Measurements from ENCODE around the gene TNK2.

The TNK2 gene

DNA sequence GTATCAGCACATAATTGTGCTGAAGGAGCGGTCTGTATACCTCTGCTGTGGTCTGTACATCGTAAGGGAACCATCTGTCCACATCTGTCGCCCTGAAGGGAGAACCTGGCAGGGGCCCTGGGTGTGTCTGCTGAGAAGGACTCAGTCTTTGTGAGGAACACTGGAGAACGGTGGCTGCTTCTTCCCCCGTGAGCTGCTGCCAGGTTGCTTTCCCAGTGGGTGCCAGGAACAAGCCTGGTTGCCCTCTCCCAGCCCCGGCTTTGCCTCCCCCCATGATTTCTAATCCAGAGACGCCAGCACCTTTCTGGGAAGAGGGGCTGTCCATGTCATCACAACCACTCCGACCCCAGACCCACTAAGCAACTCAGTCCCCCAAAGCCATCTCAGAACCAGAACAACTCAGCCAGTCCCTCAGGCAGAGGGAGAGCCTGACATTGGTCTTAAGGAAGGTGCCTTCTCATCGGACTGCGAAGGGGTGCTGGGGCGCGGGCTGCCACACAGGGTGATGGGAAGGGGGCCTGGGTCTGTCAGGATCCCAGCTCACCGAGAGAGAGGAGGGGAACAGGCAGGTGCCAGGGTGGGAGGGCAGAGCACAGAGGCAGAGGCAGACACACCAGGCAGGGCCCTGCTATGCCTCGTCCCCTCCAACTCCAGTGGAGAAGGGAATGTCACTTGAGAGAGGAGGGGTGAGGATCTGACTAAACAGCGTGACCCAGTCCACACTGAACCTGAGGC is 8.5 kb downstream of the TNK2 start:
- no peak for DNase-seq (ENCODE audit: low read depth)

GRCh38 chr3:195897853-195898415 is 10.4 kb downstream of the TNK2 start:
- no peak for DNase-seq (ENCODE audit: low read depth)

GRCh38 chr3:195897081-195897852 is 11.1 kb downstream of the TNK2 start:
- DNase-seq (ENCODE audit: low read depth) = no peak

- DNase-seq (ENCODE audit: low read depth) = no peak
These were observed 11.8 kb downstream of the TNK2 start for GRCh38 chr3:195896361-195897080.

- peak; percentile 54 for DNase-seq (ENCODE audit: low read depth)
These were observed 12.4 kb downstream of the TNK2 start for GRCh38 chr3:195895861-195896360.

DNA sequence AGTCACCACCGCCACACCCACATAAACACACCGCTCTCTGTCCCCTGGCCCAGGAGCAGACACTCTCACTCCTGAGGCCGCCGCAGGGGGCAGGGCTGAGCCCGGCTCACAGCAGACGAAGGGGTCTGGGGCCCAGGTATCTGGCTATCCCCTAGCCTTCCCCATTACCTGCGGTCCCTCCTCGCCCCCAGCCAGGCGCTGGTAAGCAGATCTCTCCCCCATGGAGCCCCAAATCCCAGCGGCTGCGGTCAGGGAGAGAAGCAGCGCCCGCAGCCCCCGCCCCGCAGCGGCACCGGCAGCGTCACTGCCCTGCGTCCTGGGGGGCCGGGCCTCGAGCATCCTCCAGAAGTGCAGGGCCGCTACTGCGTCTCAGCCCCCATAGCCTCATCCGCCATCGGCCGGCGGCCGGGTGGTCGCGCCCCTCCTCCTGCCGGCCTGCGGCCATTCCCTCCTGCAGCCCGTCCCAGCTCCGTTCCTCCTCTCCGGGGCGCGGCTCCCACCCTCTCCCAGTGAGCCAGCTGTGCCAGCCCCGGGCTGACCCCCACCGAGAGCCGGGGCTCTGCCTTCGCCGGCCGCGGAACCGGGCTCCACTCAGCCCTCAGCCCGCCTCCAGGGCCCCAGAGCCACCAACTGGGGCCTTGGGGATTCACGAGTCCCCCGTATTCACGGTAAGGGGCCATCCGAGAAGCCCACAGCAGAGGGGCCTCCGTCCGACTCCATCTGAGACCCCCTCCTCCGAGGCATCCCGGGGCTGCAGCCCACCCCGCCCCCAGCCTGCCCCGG is 13.1 kb downstream of the TNK2 start:
- peak; percentile 42 for DNase-seq (ENCODE audit: low read depth)

DNA sequence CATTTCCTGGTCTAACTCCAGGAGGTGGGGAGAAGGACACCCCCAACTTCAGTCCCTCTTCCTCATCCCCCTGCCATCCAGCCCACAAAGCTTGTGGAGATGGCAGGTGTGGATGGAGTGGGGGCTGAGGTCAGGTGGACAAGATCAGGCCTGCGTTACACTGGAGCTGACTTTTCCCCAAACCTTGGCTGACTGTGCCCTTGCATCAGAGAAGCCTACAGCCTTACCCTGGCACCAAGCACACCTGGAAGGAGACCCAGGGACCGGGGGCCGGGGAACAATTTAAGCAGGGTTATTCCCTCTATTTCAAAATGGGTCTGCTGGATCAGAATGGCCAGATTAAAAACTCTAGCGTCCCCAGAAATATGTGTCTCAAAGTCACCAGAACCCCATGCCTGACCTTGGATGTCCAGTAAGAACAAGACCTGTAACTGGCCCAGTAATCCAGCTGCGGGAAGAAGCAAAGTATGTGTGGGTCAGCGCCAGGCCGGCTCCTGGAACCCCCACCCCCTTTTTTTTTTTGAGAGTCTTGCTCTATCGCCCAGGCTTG is 14.4 kb downstream of the TNK2 start:
- DNase-seq (ENCODE audit: low read depth) = no peak

DNA sequence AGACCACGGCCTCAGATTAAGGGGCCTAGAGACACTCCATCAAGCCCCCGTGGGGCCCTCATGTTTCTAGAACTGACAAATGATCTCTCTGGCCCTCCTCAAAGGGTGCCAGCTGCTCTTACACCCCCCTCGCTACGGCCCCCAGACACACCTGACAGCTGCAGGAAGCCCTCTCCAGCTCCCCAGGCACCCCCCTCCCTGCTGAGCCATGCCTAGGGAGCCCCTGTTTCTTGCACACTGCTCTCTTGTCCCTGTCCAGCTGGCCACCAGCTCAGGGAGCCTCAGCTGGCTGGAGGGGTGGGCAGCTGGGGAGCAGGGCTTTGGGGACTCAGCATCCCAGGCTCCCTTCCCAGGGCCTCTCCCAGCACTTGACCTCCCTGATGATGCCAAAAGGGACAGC is 14.8 kb downstream of the TNK2 start:
- no peak for DNase-seq (ENCODE audit: low read depth)

DNA sequence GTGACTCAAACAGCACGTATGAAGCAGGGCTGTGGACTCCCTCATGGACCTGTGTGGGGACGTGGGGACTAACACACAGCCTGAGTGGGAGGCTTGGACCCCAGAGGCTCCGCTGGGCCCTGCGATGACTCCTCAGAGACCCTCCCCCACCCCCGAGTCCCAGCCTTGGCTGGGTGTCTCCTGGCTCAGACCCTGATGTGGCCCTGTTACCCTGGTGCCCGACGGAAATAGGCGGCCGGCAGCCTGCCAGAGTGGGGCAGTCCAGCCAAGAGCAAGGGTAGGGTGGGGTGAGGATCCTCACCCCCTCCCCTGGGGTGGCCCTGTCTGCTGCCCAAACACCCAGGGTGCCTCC is 15.3 kb downstream of the TNK2 start:
- no peak for DNase-seq (ENCODE audit: low read depth)

GRCh38 chr3:195892105-195893043 is 16.0 kb downstream of the TNK2 start:
- no peak for DNase-seq (ENCODE audit: low read depth)

DNA sequence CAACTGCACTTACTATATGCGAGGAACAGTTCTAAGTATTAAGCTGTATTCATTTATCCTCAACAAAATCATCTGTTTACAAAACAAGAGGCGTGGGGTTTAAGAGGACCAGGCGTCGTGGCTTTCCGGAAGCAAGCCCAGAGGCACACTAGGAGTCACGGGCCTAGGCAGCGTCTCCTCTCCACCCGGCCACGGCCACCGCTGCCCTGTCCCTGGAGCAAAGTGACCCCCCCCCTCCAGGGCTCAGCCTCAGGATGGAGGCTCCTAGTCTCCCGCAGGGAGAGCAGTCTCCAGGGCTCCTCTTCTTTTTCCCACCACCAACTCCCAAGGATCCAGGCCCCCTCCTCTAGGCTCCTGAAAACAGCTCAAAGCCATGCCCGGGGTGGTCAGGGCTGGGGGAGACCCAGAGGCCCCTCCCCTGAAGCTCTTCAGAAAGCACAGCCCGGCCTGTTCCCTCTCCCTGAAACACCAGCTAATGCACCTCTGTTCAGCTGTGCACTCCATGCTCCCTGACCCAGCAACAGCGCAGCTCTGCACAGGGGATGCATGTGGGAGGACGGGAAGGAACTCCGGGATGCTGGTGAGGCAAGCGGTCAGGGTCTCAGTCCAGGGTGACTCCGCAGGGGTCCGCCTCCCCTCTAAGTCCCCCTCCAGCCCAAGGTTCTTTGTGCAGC is 16.8 kb downstream of the TNK2 start:
- no peak for DNase-seq (ENCODE audit: low read depth)

DNA sequence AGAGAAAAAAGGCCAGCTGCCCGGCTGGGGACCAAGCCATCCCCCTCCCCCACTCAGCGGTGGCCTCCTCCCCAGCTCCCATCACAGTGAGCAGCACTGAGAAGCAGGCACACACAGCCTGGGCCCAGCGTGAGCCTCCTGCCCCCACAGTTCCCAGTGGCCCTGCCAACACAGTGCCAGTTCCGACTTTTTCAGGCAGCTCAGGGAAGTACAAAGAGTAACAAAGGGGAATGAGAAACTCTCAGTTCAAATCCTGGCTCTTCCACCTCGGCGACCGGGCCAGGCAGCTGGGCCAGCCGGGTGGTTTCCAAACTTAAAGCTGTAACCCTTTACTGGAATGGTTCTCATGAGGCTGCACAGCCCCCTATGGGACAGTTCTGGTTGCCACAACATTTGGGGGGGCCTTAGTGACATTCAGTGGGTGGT is 18.5 kb downstream of the TNK2 start:
- DNase-seq (ENCODE audit: low read depth) = no peak

- no peak for DNase-seq (ENCODE audit: low read depth)
These were observed 19.1 kb downstream of the TNK2 start for GRCh38 chr3:195888981-195889869.

DNA sequence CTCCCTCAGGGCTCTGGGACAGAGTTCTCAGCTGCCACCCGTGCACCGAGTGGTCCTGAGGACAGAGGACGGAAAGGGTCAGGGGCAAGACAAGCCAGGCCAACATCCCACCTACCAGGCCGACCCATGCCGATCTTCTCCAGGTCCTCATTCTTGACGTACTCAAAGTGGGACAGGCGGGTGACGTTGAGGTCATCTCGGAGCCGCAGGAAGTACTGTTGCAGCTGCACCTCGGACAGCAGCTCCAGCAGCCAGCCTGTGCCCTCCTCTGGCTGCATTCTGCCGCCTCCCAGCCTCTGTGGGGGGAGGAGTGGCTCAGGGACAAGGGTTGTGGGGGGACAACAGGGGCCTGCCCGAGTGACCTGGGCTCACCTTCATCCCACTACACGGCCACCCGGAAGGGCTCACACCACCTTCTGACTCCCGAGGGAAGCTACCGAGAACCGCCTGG is 20.0 kb downstream of the TNK2 start:
- no peak for DNase-seq (ENCODE audit: low read depth)

DNA sequence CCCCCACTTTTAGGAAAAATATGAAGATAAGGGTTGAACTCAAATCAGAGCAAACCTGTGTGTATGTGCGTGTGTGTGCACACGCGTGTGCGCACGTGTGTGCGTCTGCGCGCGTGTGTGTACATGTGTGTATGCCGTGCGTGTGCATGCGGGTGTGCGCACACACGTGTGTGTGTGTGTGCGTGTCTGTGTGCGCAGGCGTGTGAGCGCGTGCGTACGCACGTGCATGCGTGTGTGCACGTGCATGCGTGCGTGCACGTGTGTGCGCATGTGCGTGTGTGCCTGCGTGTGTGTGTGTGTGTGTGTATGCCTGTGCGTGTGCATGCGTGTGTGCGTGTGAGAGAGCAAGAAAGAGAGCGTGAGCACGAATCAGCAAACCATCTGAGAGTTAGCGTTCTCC is 20.7 kb downstream of the TNK2 start:
- no peak for DNase-seq (ENCODE audit: low read depth)

DNA sequence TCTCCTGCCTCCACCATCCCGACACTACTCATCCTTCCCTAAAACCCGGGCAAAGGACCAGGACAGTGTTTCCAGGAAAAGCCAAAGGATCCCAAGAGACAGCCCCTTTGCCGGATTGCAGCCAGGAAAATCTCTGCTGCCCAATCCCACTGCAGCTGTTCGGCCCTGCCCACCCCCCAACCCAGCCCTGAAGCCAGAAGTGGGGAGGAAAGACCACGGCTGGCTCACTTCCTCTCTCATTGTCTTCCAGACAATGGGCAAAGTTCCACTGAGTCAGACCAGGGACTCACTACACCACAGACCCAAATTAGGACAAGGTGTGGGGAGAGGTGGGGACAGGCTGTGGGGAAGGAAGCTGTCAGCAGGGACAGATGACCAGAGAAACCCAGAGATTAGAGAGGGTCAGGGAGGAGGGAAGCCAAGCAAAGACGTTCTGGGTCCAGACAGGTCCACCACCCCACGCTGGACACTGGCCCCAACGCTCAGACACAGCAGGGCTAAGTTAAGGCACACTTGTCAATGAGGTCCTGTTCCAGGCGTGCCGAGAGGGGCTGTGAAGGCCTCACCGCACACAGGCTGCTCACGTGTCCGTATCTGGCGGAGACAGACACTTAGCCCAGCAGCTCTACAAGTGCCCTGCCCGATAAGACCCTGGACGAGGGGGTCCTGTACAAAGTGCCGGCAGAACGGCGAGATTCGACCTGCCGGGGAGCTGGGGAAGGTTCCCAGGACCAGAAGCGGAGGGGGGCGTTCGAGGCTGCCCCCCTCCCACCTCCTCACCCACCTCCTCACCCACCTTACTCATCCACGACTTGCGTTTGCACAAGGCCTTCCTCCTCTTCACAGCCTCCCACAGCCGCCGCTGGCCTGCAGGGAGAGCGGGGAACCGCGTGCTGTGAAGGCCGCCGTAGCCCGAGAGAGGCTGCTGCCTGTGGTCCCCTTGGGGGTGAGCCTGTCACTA is 21.9 kb downstream of the TNK2 start:
- no peak for DNase-seq (ENCODE audit: low read depth)

Measured in T-helper 22 cell (primary cell).